Stimulated activated CD4-positive, alpha-beta T cell treated with anti-CD3 and anti-CD28 coated beads, Interleukin-4, amount 100 ng/mL, for 48 hours (primary cell): ENCODE results near the gene VSTM4.

ENCODE experiments used
- DNase-seq, 2 donors: peaks; one replicate each; pipeline ENCODE4 v3.0.0-alpha.2; 2020; ENCODE audit warnings: low read depth in 2 of 2

The VSTM4 gene

DNA sequence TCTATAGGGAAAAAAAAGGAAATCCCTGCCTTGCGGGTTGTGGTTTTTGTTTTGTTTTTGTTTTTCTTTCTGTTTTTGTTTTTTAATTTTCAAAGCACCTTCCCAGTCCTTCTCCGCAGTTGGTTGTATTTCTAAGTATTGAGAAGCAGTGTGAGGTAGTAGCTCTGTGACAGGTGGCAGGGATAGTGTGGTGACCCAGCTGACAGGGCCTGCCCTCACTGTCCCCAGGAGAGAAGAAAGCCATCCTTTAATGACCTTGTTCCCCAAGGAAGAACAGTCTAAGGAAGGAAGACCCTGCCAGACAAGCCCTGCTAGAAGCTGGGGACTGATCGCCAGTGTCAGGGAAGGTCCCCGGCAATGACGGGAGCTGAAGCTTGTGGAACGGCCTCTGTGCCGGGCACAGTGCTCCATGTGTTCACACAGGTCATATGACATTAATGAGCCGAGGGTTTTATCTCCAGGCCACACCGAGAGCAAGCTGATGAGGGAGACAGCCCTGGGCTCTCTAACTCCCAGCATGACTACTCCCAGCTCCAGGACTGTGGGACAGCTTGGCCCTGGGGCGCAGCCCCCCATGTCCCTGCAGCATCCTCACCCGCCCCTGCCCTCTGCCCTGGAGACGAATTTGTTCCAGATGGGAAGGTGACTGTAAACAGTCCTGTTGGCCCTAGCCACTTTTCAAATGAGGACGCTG is 106.7 kb downstream of the VSTM4 start:
- DNase-seq = no peak

- DNase-seq = no peak
These were observed 107.2 kb downstream of the VSTM4 start for GRCh38 chr10:49008091-49008490.

DNA sequence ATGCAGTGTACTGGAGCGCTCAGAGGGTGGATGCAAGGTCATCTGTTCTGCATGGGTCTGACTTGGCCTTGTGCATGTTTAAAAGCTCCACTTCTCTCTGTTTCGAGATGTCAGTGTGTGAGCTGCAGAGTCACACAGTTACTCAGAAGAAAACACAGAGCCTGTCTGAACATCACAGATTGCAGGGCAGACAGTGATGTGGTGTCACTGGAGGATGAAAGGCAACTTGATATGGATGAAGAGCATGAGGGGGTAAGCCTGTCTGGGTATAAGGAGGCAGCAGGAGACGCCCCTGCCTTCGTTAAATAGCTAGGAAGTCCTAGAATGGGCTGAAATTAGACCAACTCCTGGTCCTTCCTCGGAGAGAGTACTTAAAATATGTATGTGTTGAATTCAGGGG is 108.2 kb downstream of the VSTM4 start:
- no peak for DNase-seq

DNA sequence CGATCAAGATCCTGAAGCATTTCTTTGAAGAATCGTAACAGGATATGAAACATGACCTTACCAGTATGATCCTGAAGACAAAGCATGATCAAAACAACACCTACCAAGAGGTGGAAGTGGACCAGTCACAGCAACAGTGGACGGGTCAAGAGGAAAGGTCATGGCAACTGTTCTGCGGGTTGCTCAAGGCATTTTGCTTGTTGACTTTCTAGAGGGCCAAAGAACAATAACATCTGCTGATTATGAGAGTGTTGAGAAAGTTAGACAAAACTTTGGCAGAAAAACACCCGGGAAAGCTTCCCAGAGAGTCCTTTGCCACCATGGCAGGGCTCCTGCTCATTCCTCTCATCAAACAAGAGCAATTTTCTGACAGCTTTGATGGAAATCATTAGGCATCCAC is 110.1 kb downstream of the VSTM4 start:
- no peak for DNase-seq

GRCh38 chr10:49001870-49002672 is 113.3 kb downstream of the VSTM4 start:
- DNase-seq = no peak

DNA sequence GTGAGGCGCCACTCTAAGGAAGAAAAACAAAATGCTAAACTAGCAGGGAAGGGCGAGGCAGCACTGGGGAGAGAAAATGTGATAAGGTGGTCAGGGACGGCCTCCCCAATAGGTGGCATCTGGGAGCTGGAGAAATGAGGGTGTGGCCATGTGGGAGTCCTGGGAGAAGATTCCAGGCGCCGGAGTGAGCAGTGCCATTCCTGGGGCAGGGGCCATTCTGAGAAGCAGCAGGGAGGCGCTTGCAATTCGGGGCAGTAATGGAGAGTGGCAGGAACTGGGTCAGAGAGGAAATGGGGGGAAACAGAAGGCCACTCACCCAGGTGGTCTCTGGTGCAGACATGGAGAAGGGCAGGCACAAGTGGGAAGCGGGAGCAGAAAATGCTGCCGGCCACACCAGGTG is 113.9 kb downstream of the VSTM4 start:
- no peak for DNase-seq

DNA sequence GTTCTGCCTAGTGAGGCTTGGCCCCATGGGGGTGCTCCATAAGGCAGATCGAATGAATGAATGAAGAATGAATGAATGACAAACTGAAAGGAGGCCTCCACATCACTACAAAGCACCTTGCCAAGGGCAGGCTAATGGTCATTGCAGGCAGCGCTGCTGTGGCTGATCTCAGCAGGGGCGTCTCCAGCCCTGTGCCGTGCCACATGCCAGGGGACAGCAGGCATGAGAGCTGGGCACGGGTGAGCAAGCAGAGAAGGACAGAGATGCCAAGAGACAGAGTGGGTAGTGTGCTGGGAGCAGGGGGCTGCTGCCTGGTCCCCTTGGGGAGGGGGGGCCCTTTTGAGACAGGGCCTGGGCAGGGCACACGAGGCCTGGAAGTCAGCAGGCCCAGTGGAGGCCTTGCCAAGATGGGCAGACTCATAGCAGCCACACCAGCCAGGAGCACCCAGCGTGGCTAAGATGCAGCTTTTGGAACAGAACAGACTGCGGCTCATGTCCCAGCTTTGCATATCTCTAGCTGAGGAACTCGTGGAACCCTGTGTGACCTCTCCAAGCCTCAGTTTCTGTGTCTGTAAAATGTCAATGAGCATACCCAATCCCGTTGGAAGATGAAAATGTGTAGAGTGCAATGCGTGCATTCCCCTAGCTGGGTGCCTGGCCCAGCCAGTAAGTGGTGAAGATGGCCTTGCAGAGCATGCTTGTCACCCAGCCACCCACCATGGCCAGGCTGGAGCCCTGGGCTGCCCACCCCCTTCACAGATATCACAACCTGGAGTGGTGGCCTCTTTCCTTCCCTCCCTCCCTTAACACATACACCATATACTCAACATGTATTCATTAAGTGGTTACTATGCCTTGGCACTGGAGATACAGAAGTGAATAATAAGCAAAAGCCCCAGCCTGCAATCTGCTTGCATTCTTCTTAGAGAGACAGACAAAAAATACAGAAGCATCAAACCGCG is 114.6 kb downstream of the VSTM4 start:
- DNase-seq = no peak

DNA sequence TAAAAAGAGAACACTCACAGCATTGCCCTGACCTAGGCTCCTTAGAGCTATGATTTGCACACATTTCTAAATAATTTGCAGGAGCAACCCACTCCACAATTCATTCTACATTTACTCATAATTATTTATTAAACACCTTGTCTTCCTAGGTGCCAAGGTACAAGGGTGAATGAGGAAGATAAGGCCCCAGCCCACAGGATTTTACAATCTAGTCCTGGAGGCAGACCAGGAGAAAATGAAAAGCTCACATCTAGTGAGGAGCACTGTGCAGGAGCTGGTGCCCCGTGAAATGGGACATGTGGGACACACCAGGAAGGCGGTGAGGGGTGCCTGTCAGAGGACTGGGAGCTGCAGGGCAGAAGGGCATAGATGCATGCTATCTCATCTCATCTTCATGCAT is 116.0 kb downstream of the VSTM4 start:
- DNase-seq = no peak

DNA sequence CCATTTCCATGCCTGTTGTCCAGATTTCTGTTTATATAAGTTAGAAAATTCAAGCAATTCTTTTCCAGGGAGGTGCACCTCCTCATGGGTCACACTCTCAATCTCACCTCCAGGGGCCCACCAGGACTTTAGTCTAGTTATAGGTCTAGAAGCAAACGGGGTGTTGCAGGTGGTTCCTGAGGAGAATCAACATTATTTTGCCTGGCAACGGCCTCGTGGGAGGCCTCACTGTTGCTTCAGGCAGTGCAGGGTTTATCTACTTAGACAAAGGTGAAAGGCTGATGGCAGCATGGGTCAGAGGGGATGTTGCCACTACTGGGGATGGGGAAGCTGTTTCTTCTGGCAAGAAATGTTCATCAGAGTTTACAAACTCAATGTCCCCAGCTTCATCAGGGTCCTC is 119.0 kb downstream of the VSTM4 start:
- DNase-seq = no peak

- DNase-seq = no peak
These were observed 121.7 kb downstream of the VSTM4 start for GRCh38 chr10:48993627-48994026.

DNA sequence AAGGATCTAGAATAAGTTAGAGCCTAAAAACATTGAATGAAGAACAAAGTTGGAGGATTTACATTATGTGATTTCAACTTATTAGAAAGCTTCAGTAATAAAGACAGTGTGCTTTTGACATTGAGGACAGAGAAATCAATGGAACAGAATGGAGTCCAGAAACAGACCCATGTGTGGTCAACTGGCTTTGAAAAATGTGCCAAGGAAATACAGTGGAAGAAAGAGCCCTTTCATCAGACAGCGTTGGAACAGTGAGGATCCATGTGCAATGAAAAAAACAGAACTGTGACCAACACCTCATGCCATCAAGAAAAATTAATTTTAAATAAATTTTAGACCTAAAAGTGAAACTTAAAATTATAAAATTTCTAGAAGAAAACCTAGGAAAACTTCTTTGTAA is 125.1 kb downstream of the VSTM4 start:
- no peak for DNase-seq

DNA sequence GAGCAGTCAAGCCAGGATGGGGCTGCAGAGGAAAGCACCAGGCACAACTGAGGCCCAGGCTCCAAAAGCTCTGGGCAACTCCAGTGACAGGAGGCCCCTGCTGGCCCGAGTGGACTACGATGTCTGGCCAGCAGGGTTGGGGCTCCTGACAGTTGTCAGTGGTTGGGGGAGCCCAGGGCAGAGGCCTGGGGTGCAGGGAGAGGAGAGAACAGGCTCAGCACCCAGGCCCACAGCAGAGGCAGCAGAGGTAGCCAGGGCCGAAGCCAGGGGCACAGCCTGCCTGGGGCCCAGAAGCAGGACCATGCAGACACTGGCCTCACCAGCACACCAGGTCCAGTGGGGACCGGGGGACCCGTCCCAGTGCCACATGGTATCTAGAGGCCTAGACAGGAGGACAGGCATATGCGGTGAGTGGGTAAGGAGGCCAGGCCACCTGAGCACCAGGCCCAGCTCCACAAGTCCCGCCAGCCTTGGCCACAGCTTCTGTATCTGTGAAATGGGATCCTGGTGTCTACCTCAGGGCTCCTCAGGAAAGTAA is 129.6 kb downstream of the VSTM4 start:
- DNase-seq = no peak

DNA sequence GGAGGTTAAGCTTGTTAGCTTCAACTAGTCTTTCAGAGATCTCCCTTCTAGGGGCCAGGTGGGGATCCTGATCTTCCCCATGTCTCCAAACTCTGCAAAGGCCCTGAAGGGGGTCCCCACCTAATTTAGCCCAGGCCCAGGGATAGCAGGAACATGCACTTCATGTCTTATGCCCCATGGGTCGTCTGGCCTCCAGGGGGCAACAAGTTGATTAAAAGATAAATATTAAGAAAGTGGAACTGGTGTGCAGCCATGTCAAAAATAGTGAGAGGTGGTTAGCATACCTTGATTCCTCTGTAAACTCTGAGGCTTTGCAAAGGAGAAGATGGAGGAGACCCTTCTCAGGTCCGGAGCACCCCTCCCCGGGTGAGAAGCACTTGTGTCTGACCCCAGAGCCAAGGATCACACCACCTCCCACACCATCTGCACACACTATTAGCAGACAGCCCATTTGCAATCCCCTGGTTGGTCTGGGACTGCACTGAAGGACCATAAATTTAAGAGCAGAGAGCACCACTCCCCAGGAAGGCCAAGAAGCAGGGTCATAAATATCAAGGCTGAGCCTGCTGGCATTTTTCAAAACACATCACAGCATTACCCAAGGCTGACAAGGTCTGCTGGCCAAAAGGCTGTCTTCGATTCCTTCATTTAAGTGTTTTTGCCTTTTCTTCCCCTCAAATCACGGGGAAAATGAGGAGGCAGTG is 131.5 kb downstream of the VSTM4 start:
- DNase-seq = no peak

- no peak for DNase-seq
These were observed 132.7 kb downstream of the VSTM4 start for GRCh38 chr10:48982584-48982983.

DNA sequence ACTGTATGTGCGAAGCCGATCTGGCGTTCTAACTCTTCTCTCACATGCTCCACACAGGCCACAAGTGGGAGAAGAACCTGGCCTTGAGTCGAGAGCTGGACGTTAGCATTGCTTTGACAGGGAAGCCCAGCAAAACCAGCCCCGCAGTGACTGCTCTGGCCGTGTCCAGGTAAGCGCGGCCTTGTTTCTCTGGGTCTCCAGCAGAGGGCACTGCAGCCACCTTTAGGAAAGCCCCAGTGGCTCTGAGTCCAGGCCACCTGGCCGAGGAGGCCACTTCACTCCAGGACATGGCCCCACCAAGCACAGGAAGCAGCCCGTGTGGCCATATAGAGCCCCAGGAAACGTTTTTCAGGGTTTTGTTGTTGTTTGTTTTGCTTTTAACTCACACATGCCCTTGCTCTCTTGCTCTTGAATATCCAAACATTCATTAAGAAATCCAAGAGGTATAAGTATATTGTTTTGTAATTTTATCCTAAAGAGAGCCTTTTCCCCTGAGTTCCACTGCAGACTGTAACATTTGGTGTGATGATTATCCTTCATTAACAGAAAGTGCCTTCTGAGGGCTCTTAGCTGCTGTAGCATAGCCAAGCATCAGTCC is 133.9 kb downstream of the VSTM4 start:
- peak; percentile 19 to 35 for DNase-seq

GRCh38 chr10:48978318-48978717 is 137.0 kb downstream of the VSTM4 start:
- no peak for DNase-seq

DNA sequence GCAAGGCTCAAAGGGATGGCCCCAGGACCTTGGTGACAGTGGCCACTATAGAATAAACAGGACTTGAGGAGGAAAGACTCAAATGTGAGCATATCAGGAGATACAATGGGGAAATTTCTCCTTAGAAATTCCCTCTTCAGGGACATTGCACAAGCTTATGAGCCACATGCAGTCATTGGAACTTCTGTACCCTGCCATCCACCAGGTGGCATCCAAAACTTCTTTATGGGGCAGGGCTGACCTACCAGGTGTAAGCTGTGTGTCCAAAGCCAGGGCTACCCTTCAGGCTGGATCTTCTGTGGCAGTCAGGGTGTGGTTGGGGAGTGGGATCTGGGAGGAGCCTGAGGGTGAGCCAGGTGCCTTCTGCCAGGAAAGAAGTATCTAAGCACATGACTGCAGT is 139.1 kb downstream of the VSTM4 start:
- DNase-seq = no peak

DNA sequence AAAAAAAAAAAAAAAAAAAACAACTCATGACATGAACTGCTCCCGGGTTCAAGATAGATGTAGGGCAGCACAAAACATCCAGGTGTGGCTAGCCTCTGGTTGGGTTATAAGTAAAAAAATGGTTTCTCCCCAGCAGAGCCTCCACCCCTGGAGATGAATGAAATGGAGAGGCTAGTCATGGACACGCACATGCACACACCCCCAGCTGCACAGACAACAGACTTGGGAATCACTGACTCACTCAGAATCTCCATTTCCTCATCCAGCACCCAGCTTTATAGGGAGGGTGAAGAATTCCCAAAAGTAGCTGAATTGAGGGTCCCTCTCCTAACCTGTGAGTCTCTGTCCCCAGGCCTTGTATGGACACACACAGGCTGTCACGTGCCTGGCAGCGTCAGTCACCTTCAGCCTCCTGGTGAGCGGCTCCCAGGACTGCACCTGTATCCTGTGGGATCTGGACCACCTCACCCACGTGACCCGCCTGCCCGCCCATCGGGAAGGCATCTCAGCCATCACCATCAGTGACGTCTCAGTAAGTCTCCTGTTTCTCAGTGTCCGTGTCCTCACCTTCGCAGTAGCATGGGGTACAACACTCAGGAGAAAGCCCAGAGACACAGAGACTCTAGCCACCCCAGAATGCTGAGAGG is 140.7 kb downstream of the VSTM4 start:
- DNase-seq = no peak

- DNase-seq = no peak
These were observed 142.3 kb downstream of the VSTM4 start for GRCh38 chr10:48973065-48973464.

GRCh38 chr10:48970654-48971053 is 144.7 kb downstream of the VSTM4 start:
- no peak for DNase-seq
